PC-9 (cell line): ENCODE measurements around the gene TSPOAP1. TPM values are rescaled to one million over a fixed set of nuclear protein-coding genes. Genes with fewer than 3 reads are reported as not detected.

Experiments used
- BruUV-seq: library from RNA; stranded (reverse); fragments of 400-500 nt; replicated peaks from 2 replicates; lab custom pipeline; 2021; lab: Mats Ljungman, UMichigan
- CTCF ChIA-PET: fragments of 300-600 bp; sonication (Branson Sonifier 250); formaldehyde crosslinking; loops from one replicate; lab custom pipeline; 2022; ENCODE audit warnings: antibody characterized with exemption; lab: Charles Lee
- POLR2A ChIA-PET: fragments of 300-600 bp; sonication (Branson Sonifier 250); formaldehyde crosslinking; loops from one replicate; lab custom pipeline; 2022; ENCODE audit warnings: antibody characterized with exemption; ENCODE audit not compliant: unreplicated experiment; lab: Charles Lee
- DNase-seq, 2 experiments: peaks; one replicate each; pipeline versions ENCODE4 v3.0.0 to v3.0.0-alpha.2; 2015 to 2022; ENCODE audit warnings: mixed read lengths in 1 of 2
- H2AFZ ChIP-seq: fragments of 200-600 bp; sonication (generic); 2 replicates; pipeline ENCODE4 v1.8.1; 2017; ENCODE audit warnings: antibody characterized with exemption
- H3F3A ChIP-seq: fragments of 200-600 bp; sonication (generic); 2 replicates; pipeline ENCODE4 v1.8.1; 2017; ENCODE audit warnings: antibody characterized with exemption, mild to moderate bottlenecking, low read depth; ENCODE audit not compliant: insufficient read depth
- H3K27ac ChIP-seq: fragments of 200-600 bp; sonication (generic); 2 replicates; pipeline ENCODE4 v1.6.1; 2016; ENCODE audit warnings: mixed run types
- H3K27me3 ChIP-seq: fragments of 200-600 bp; sonication (generic); 2 replicates; pipeline ENCODE4 v1.6.1; 2016; ENCODE audit warnings: low read depth, mixed run types; ENCODE audit not compliant: insufficient read depth
- H3K36me3 ChIP-seq: fragments of 200-600 bp; sonication (generic); 2 replicates; pipeline ENCODE4 v1.6.1; 2016; ENCODE audit warnings: low read depth, mixed run types
- H3K4me1 ChIP-seq: fragments of 200-600 bp; sonication (generic); replicated peaks from 2 replicates; pipeline ENCODE4 v1.6.1; 2016; ENCODE audit warnings: mixed run types; ENCODE audit not compliant: insufficient read depth
- H3K4me2 ChIP-seq: fragments of 200-600 bp; sonication (generic); 2 replicates; pipeline ENCODE4 v1.6.1; 2017; ENCODE audit warnings: mixed run types
- H3K4me3 ChIP-seq: fragments of 200-600 bp; sonication (generic); 2 replicates; pipeline ENCODE4 v1.6.1; 2016; ENCODE audit warnings: mixed run types
- H3K79me2 ChIP-seq: fragments of 200-600 bp; sonication (generic); 2 replicates; pipeline ENCODE4 v1.6.1; 2017; ENCODE audit warnings: low read depth, mixed run types
- H3K9me2 ChIP-seq: fragments of 200-600 bp; sonication (generic); 2 replicates; pipeline ENCODE4 v1.8.1; 2017; ENCODE audit warnings: mild to moderate bottlenecking; ENCODE audit not compliant: insufficient read depth
- H3K9me3 ChIP-seq: fragments of 200-600 bp; sonication (generic); 2 replicates; pipeline ENCODE4 v1.8.1; 2016; ENCODE audit warnings: low read depth; ENCODE audit not compliant: insufficient read depth
- H4K20me1 ChIP-seq: fragments of 200-600 bp; sonication (generic); 2 replicates; pipeline ENCODE4 v1.8.1; 2017; ENCODE audit not compliant: insufficient read depth
- CTCF ChIP-seq: fragments of 200-600 bp; sonication (generic); conservative IDR thresholded peaks from 2 replicates; pipeline ENCODE4 v1.6.1; 2017; ENCODE audit warnings: mixed run types, antibody characterized with exemption, mild to moderate bottlenecking, moderate library complexity
- EZH2 ChIP-seq: fragments of 200-600 bp; sonication (generic); IDR thresholded peaks from 2 replicates; pipeline ENCODE4 v1.8.0; 2017; ENCODE audit warnings: antibody characterized with exemption, low read depth
- intact Hi-C: fragments of 100-400 bp; cut with micrococcal nuclease; formaldehyde crosslinking; loops from one replicate; pipeline ENCODE4 v1.10.0; 2022; ENCODE audit not compliant: unreplicated experiment
- total RNA-seq: library from RNA; stranded (reverse); gene quantifications from 2 replicates; pipeline ENCODE4 v1.2.3, GENCODE V29; 2021

The TSPOAP1 gene
- total RNA-seq, 1 experiment from 2014 or later, result 0.15 TPM

GRCh38 chr17:58336456-58337209, 8.0 kb upstream of the TSPOAP1 start:
- no peaks in the 10 kb centered on the region for H3K79me2 ChIP-seq
- no peaks in the 10 kb centered on the region for H3K27me3 ChIP-seq
- no peak overlapping the region for H3K27ac ChIP-seq
- TF ChIP-seq EZH2 (no peak), CTCF (no peak)
- no TSS peak for BruUV-seq
- ChIA-PET POLR2A (interaction anchor here (0.5 kb wide), 1 partner anchor 1229 kb away, joined by 4 read pairs; the partner anchor contains the start of gene DHX40), CTCF (no interaction called here)
- peaks cover 6% of the 10 kb centered on the region; the same call in 1 of the 2 replicates for H3F3A ChIP-seq
- H2AFZ ChIP-seq, result no peak overlapping the region
- H3K9me2 ChIP-seq, result no peaks in the 10 kb centered on the region
- intact Hi-C loops, result no loop called here
- no peaks in the 10 kb centered on the region for H3K4me1 ChIP-seq
- no peak for DNase-seq
- no peaks in the 10 kb centered on the region for H3K9me3 ChIP-seq
- H4K20me1 ChIP-seq, result no peaks in the 10 kb centered on the region
- H3K36me3 ChIP-seq, result no peaks in the 10 kb centered on the region
- H3K4me3 ChIP-seq, result no peak overlapping the region
- H3K4me2 ChIP-seq, result no peak overlapping the region

GRCh38 chr17:58335779-58336455, 7.3 kb upstream of the TSPOAP1 start:
- no peak overlapping the region for H2AFZ ChIP-seq
- no peaks in the 10 kb centered on the region for H3K9me2 ChIP-seq
- ChIA-PET POLR2A (interaction anchor here (0.5 kb wide), 1 partner anchor 1229 kb away, joined by 4 read pairs; the partner anchor contains the start of gene DHX40), CTCF (interaction anchor here (0.6 kb wide), 1 partner anchor 1100 kb away, joined by 3 read pairs; no protein-coding TSS in a partner anchor)
- H3K27me3 ChIP-seq, result no peaks in the 10 kb centered on the region
- H3K36me3 ChIP-seq, result no peaks in the 10 kb centered on the region
- DNase-seq, result peak in 1 of 2 experiments; percentile 37
- no peak overlapping the region for H3K4me2 ChIP-seq
- H3K9me3 ChIP-seq, result no peaks in the 10 kb centered on the region
- no peaks in the 10 kb centered on the region for H3K4me1 ChIP-seq
- intact Hi-C loops, result no loop called here
- H3K4me3 ChIP-seq, result no peak overlapping the region
- BruUV-seq, result no TSS peak
- H4K20me1 ChIP-seq, result no peaks in the 10 kb centered on the region
- no peak overlapping the region for H3K27ac ChIP-seq
- peaks cover 6% of the 10 kb centered on the region; the same call in 1 of the 2 replicates for H3F3A ChIP-seq
- TF ChIP-seq EZH2 (no peak), CTCF (no peak)
- H3K79me2 ChIP-seq, result no peaks in the 10 kb centered on the region

GRCh38 chr17:58335061-58335731, 6.6 kb upstream of the TSPOAP1 start:
- Histone ChIP-seq H2AFZ (no peak overlapping the region), H3K4me3 (no peak overlapping the region), H3K79me2 (no peaks in the 10 kb centered on the region), H4K20me1 (no peaks in the 10 kb centered on the region), H3F3A (peaks cover under 1% of the 10 kb centered on the region; the same call in 1 of the 2 replicates), H3K27ac (no peak overlapping the region), H3K4me2 (no peak overlapping the region), H3K36me3 (no peaks in the 10 kb centered on the region), H3K9me2 (no peaks in the 10 kb centered on the region), H3K4me1 (no peaks in the 10 kb centered on the region), H3K9me3 (no peaks in the 10 kb centered on the region), H3K27me3 (no peaks in the 10 kb centered on the region)
- ChIA-PET POLR2A (no interaction called here), CTCF (no interaction called here)
- no peak for DNase-seq
- BruUV-seq, result no TSS peak
- intact Hi-C loops, result no loop called here
- TF ChIP-seq EZH2 (no peak), CTCF (no peak)
